Ovary (tissue), 9 donors: ENCODE measurements around the gene SSX2IP. TPM values are rescaled to one million over a fixed set of nuclear protein-coding genes. Genes with fewer than 3 reads are reported as not detected.

Source experiments
- DNase-seq, 5 donors: peaks; one replicate each; pipeline ENCODE4 v3.0.0-alpha.2; 2019 to 2020
- H3K27ac ChIP-seq, 2 donors: fragments of 200-600 bp; one replicate each; pipeline versions ENCODE4 v1.5.1 to v1.8.0; 2019 to 2022
- H3K27me3 ChIP-seq: fragments of 200-600 bp; one replicate; pipeline ENCODE4 v1.8.0; 2022
- H3K36me3 ChIP-seq: fragments of 200-600 bp; sonication (generic); one replicate; pipeline ENCODE4 v1.5.1; 2019
- H3K4me1 ChIP-seq: one replicate; pipeline ENCODE4 v1.8.1; 2013; ENCODE audit warnings: mild to moderate bottlenecking, moderate library complexity; ENCODE audit not compliant: insufficient read depth
- H3K4me3 ChIP-seq: fragments of 200-600 bp; sonication (generic); one replicate; pipeline ENCODE4 v1.5.1; 2017
- H3K9me3 ChIP-seq, 2 donors: fragments of 200-600 bp in 1 of 2; sonication (generic) in 1 of 2; one replicate each; pipeline versions ENCODE4 v1.5.1 to v1.8.1; 2013 to 2019; ENCODE audit warnings: mild to moderate bottlenecking in 1 of 2, moderate library complexity in 1 of 2
- EP300 ChIP-seq: sonication (generic); formaldehyde crosslinking; IDR thresholded peaks from one replicate; pipeline ENCODE4 v1.6.1; 2017; ENCODE audit warnings: antibody characterized with exemption
- POLR2A ChIP-seq: fragments of 450-650 bp; IDR thresholded peaks from one replicate; pipeline ENCODE4 v1.6.1; 2017; ENCODE audit warnings: antibody characterized with exemption, mild to moderate bottlenecking, moderate library complexity
- WGBS, 3 donors: extraction: QIAGEN DNeasy Blood & Tissue Kit in 1 of 3; methylation state at CpG; one replicate each; pipeline versions ENCODE4 v1.1.5 to v1.1.7; 2013 to 2017; 5-methylcytosine and 5-hydroxymethylcytosine counted together
- intact Hi-C, 4 donors: fragments of 100-400 bp; cut with DNase I; formaldehyde crosslinking; loops; one replicate each; pipeline versions ENCODE4 v1.11.0 to v1.15.1; 2022 to 2023
- polyA plus RNA-seq, 2 donors: library from polyadenylated mRNA; stranded (reverse); fragments of 200-250 nt in 1 of 2; fragments of 350-450 nt in 1 of 2; fragmentation: Illumina TruSeq in 1 of 2; extraction: RNeasy Lipid Tissue Mini Kit (QIAGEN cat#74804) in 1 of 2; gene quantifications; one replicate each; pipeline ENCODE4 v1.2.3, GENCODE V29; 2013 to 2014
- total RNA-seq, 7 donors: library from RNA; depleted of rRNA in 2 of 7; stranded (reverse); fragments of >200 nt in 2 of 7; fragmentation: NEBNext Ultra II Directional in 3 of 7; extraction: Animal tissue kit (Norgen Biotek cat#: 25700) in 3 of 7; gene quantifications; one replicate each; pipeline versions ENCODE4 v1.1.0 to v1.2.4, GENCODE V29; 2016 to 2023
- TF ChIP-seq, protein P1 (sequence below), 3 donors: fragments of 450-650 bp in 2 of 3; fragments of 200-600 bp in 1 of 3; IDR thresholded peaks; one replicate each; pipeline versions ENCODE4 v1.5.1 to v1.8.0; 2016 to 2022; ENCODE audit warnings: antibody characterized with exemption in 3 of 3, mild to moderate bottlenecking in 1 of 3
- donor health status: DM: no; HTN: no; CAD: no; lungs with moderate emphysema.
- donor health status: DM: no; HTN: no; CAD: no.
- donor health status: Bipolar disorder and iron deficiency.
- donor health status: DM: yes; HTN: yes; CAD: no.
- donor health status: DM: no; HTN: no; CAD: no.
- donor health status: DM: yes; HTN: yes; CAD: no.

SSX2IP gene
- total and polyA plus RNA-seq, 9 donors = 1.1 to 8.5 (median 4.9) TPM

DNA sequence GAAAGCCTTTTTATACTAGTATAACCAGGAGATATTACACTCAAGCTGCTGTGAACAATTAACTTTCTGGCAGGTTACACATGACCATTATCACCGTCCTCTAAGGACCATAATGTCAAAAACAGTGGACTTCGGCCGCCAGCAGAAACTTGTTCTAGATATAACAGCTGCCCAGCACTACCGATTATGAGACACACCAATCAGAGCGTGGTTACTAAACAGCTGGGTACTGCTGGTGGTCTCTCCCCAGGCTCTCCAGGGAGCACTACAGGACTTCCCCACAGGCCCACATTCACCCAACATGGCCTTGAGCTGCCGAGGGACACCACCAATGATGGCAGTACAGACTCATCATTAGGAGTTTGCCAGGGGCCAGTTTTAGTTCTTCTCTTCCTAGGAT lies 58.1 kb downstream of the SSX2IP start:
- no peaks in the 10 kb centered on the region for H3K36me3 ChIP-seq
- H3K4me3 ChIP-seq = no peak overlapping the region
- no peak overlapping the region for H3K27ac ChIP-seq
- intact Hi-C loops = no loop called here
- H3K9me3 ChIP-seq = no peaks in the 10 kb centered on the region
- no peaks in the 10 kb centered on the region for H3K4me1 ChIP-seq
- WGBS, 3 donors = 50 to 65% (median 60%) methylated on average over 6 of the region's 6 CpGs
- TF ChIP-seq POLR2A (no peak), EP300 (no peak)
- TF ChIP-seq, protein P1, sequence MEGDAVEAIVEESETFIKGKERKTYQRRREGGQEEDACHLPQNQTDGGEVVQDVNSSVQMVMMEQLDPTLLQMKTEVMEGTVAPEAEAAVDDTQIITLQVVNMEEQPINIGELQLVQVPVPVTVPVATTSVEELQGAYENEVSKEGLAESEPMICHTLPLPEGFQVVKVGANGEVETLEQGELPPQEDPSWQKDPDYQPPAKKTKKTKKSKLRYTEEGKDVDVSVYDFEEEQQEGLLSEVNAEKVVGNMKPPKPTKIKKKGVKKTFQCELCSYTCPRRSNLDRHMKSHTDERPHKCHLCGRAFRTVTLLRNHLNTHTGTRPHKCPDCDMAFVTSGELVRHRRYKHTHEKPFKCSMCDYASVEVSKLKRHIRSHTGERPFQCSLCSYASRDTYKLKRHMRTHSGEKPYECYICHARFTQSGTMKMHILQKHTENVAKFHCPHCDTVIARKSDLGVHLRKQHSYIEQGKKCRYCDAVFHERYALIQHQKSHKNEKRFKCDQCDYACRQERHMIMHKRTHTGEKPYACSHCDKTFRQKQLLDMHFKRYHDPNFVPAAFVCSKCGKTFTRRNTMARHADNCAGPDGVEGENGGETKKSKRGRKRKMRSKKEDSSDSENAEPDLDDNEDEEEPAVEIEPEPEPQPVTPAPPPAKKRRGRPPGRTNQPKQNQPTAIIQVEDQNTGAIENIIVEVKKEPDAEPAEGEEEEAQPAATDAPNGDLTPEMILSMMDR (IDR thresholded peaks at IDR 0.05) = no peak
- no peak for DNase-seq
- no peaks in the 10 kb centered on the region for H3K27me3 ChIP-seq

DNA sequence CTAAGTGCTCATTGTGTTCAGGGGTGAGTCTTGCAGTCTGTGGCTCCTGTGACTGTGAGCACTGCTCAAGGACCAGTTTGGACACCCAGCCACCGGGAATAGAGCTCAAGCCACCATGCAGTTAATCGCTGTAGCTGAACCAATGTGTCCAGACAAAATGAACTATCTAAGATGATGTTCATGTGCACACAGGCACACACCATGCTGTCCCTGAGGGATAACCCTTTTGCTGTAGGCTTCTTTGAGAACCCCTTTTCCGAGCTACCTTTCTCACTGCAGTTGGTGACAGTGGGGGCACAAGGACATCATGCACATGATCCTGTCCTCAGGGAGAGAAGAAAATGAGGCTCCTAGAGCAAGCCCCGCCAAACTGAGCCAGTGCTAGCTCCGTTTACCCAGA lies 65.4 kb downstream of the SSX2IP start:
- Histone ChIP-seq H3K4me3 (no peak overlapping the region), H3K36me3 (no peaks in the 10 kb centered on the region), H3K27me3 (no peaks in the 10 kb centered on the region), H3K9me3 (no peaks in the 10 kb centered on the region), H3K4me1 (no peaks in the 10 kb centered on the region), H3K27ac (no peak overlapping the region)
- intact Hi-C loops = no loop called here
- 79 to 94% (median 88%) methylated on average over 5 of the region's 5 CpGs for WGBS, 3 donors
- no peak for TF ChIP-seq POLR2A
- no peak for TF ChIP-seq EP300
- TF ChIP-seq, protein P1 (IDR thresholded peaks at IDR 0.05) = no peak
- no peak for DNase-seq

DNA sequence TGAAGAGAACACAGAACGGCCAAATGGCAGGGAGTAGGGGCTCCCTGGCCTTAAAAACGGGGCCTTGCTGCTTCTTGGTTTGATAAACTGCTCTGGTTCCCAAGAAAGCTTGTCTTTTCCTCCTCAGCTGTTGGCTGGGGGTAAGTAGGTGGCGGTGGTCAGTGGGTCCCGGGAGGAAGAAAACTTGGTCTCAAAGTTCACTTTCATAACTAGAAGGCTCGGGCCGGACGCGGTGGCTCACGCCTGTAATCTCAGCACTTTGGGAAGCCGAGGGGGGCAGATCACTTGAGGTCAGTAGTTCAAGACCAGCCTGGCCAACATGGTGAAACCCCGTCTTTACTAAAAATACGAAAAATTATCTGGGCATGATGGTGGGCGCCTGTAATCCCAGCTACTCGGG lies 68.7 kb downstream of the SSX2IP start:
- H3K27ac ChIP-seq = no peak overlapping the region
- H3K27me3 ChIP-seq = no peaks in the 10 kb centered on the region
- intact Hi-C loops = no loop called here
- H3K36me3 ChIP-seq = no peaks in the 10 kb centered on the region
- WGBS, 3 donors = 77 to 85% (median 80%) methylated on average over 14 of the region's 14 CpGs
- TF ChIP-seq, protein P1 (IDR thresholded peaks at IDR 0.05) = no peak
- TF ChIP-seq EP300 (no peak), POLR2A (no peak)
- H3K9me3 ChIP-seq = no peaks in the 10 kb centered on the region
- peaks cover 2% of the 10 kb centered on the region for H3K4me1 ChIP-seq
- no peak overlapping the region for H3K4me3 ChIP-seq
- peak in 1 of 5 donors; percentile 19 for DNase-seq

DNA sequence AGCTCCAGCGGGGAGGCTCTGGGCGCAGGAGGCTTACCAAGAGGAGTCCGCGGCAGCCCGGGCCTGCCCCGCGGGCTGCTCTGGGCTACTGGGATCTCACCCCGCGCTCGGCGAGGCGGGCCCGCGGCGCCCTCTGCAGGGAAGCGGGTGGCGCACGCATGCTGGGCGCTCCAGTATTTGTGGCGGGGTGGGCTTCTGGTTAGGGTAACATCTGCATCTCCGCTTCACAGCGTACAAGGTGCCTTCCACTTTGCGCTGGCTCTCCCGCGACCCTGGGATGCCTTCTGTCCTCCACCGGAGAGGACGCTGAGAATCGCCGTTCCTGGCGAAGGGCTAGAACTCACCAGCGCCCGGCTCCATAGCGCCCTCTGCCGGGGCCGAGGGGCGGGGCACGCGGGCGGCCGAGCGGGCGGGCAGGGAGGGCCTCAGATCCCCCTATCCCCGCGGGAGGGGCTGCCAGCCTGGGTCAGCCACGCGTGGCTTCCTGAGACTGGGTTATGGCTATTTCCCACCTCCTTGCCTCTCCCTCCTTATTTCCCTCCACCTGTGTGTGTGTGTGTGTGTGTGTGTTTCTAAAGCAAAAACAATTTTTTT lies 69.4 kb downstream of the SSX2IP start:
- intact Hi-C loops = no loop called here
- Histone ChIP-seq H3K36me3 (no peaks in the 10 kb centered on the region), H3K4me3 (peak overlapping the region; percentile 69), H3K27ac (no peak overlapping the region), H3K9me3 (no peaks in the 10 kb centered on the region), H3K27me3 (no peaks in the 10 kb centered on the region), H3K4me1 (peaks cover 2% of the 10 kb centered on the region)
- TF ChIP-seq, protein P1 (IDR thresholded peaks at IDR 0.05) = peak; percentile 79 to 97 (median 85)
- TF ChIP-seq EP300 = no peak
- 1% methylated on average over 41 to 46 of the region's 46 CpGs for WGBS, 3 donors
- DNase-seq = peak; percentile 64 to 88 (median 74)
